Parathyroid adenoma (tissue), 2 donors: ENCODE data around the gene ZNF618.

Experiments
- H2AFZ ChIP-seq: fragments of 300-600 bp; sonication (generic); one replicate; pipeline ENCODE4 v1.7.0; 2017; ENCODE audit warnings: antibody characterized with exemption, mild to moderate bottlenecking
- H3K27ac ChIP-seq: fragments of 300-600 bp; sonication (generic); one replicate; pipeline ENCODE4 v1.7.0; 2017
- H3K27me3 ChIP-seq: fragments of 300-600 bp; sonication (generic); one replicate; pipeline ENCODE4 v1.7.0; 2017; ENCODE audit warnings: low read length; ENCODE audit not compliant: control insufficient read depth, insufficient read depth
- H3K36me3 ChIP-seq: fragments of 300-600 bp; sonication (generic); one replicate; pipeline ENCODE4 v1.7.0; 2017; ENCODE audit warnings: low read length; ENCODE audit not compliant: control insufficient read depth, insufficient read depth
- H3K4me1 ChIP-seq: fragments of 300-600 bp; sonication (generic); one replicate; pipeline ENCODE4 v1.7.0; 2017; ENCODE audit warnings: control low read depth
- H3K4me2 ChIP-seq: fragments of 300-600 bp; sonication (generic); one replicate; pipeline ENCODE4 v1.7.0; 2017; ENCODE audit warnings: low read length
- H3K4me3 ChIP-seq: fragments of 300-600 bp; sonication (generic); one replicate; pipeline ENCODE4 v1.7.0; 2017; ENCODE audit warnings: low read depth, low read length
- H3K79me2 ChIP-seq: fragments of 300-600 bp; sonication (generic); one replicate; pipeline ENCODE4 v1.7.0; 2017; ENCODE audit warnings: control low read depth
- H3K9ac ChIP-seq: fragments of 300-600 bp; sonication (generic); one replicate; pipeline ENCODE4 v1.7.0; 2017; ENCODE audit warnings: mild to moderate bottlenecking
- H3K9me3 ChIP-seq: fragments of 300-600 bp; sonication (generic); one replicate; pipeline ENCODE4 v1.7.0; 2017; ENCODE audit warnings: low read length; ENCODE audit not compliant: control insufficient read depth
- CTCF ChIP-seq: fragments of 300-600 bp; sonication (generic); IDR thresholded peaks from one replicate; pipeline ENCODE4 v1.7.0; 2017; ENCODE audit warnings: antibody characterized with exemption, mild to moderate bottlenecking
- donor health status: primary hyperparathyroidism.

The ZNF618 gene, protein sequence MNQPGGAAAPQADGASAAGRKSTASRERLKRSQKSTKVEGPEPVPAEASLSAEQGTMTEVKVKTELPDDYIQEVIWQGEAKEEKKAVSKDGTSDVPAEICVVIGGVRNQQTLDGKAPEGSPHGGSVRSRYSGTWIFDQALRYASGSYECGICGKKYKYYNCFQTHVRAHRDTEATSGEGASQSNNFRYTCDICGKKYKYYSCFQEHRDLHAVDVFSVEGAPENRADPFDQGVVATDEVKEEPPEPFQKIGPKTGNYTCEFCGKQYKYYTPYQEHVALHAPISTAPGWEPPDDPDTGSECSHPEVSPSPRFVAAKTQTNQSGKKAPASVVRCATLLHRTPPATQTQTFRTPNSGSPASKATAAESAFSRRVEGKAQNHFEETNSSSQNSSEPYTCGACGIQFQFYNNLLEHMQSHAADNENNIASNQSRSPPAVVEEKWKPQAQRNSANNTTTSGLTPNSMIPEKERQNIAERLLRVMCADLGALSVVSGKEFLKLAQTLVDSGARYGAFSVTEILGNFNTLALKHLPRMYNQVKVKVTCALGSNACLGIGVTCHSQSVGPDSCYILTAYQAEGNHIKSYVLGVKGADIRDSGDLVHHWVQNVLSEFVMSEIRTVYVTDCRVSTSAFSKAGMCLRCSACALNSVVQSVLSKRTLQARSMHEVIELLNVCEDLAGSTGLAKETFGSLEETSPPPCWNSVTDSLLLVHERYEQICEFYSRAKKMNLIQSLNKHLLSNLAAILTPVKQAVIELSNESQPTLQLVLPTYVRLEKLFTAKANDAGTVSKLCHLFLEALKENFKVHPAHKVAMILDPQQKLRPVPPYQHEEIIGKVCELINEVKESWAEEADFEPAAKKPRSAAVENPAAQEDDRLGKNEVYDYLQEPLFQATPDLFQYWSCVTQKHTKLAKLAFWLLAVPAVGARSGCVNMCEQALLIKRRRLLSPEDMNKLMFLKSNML

GRCh38 chr9:113876151-113876992 lies at the start of gene ZNF618:
Gene ZNF618, plus strand, starts transcription at chr9:113876309. Its CDS starts 72 bp downstream, at chr9:113876381.
- TF ChIP-seq CTCF = peak; percentile 27
- H3K27me3 ChIP-seq = no peaks in the 10 kb centered on the region
- H2AFZ ChIP-seq = peak within 1 kb of the TSS; percentile 77
- no peaks in the 10 kb centered on the region for H3K4me1 ChIP-seq
- peaks cover 8% of the 10 kb centered on the region for H3K79me2 ChIP-seq
- H3K9me3 ChIP-seq = no peaks in the 10 kb centered on the region
- H3K9ac ChIP-seq = peak within 1 kb of the TSS; percentile 21
- peak within 1 kb of the TSS; percentile 77 for H3K4me2 ChIP-seq
- peak within 1 kb of the TSS; percentile 77 for H3K4me3 ChIP-seq
- no peaks in the 10 kb centered on the region for H3K36me3 ChIP-seq
- no peak within 1 kb of the TSS for H3K27ac ChIP-seq

DNA sequence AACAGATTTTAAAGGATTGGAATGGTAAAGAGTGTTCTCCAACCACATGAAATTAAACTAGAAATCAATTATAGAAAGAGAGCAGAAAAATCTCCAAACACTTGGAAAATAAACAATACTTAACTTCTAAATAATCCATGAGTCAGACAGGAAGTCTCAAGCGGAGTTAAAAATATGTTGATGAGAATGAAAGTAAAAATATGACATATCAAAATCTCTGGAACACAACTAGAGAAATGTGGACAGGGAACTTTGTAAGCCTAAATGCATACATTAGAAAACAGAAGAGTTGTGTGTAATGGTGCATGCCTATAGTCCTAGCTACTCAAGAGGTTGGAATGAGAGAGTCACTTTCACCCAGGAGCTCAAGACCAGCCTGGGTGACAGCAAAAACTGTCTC lies 47.9 kb upstream of the ZNF618 start:
- no peak for TF ChIP-seq CTCF
- Histone ChIP-seq H2AFZ (no peak overlapping the region), H3K9me3 (peaks cover 4% of the 10 kb centered on the region), H3K4me3 (no peak overlapping the region), H3K9ac (no peak overlapping the region), H3K27ac (no peak overlapping the region), H3K36me3 (no peaks in the 10 kb centered on the region), H3K27me3 (no peaks in the 10 kb centered on the region), H3K79me2 (no peaks in the 10 kb centered on the region), H3K4me1 (no peaks in the 10 kb centered on the region), H3K4me2 (no peak overlapping the region)

DNA sequence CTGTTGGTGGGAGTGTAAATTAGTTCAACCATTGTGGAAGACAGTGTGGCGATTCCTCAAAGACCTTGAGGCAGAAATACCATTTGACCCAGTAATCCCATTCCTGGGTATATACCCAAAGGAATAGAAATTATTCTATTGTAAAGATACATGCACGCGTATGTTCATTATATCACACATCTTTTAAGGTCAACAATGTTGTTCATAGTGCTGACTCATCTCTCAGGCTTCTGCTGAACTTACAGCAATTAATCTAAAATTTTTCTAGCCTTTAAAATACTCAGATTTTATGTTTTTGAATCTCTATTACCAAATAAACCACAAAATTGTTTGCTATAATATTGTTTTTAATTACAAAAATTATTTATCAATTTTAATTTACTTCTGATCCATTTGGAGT lies 38.8 kb upstream of the ZNF618 start:
- Histone ChIP-seq H3K4me3 (no peak overlapping the region), H3K9me3 (no peaks in the 10 kb centered on the region), H3K79me2 (no peaks in the 10 kb centered on the region), H3K27me3 (no peaks in the 10 kb centered on the region), H3K4me2 (no peak overlapping the region), H3K4me1 (no peaks in the 10 kb centered on the region), H2AFZ (no peak overlapping the region), H3K36me3 (no peaks in the 10 kb centered on the region), H3K27ac (no peak overlapping the region), H3K9ac (no peak overlapping the region)
- no peak for TF ChIP-seq CTCF

- H3K9ac ChIP-seq = no peak overlapping the region
- H3K4me1 ChIP-seq = no peaks in the 10 kb centered on the region
- no peak for TF ChIP-seq CTCF
- H3K27me3 ChIP-seq = no peaks in the 10 kb centered on the region
- H3K9me3 ChIP-seq = no peaks in the 10 kb centered on the region
- H3K79me2 ChIP-seq = no peaks in the 10 kb centered on the region
- no peak overlapping the region for H3K27ac ChIP-seq
- H3K36me3 ChIP-seq = no peaks in the 10 kb centered on the region
- H3K4me2 ChIP-seq = no peak overlapping the region
- H3K4me3 ChIP-seq = no peak overlapping the region
- H2AFZ ChIP-seq = no peak overlapping the region
Observed at GRCh38 chr9:113842086-113842485, 34.0 kb upstream of the ZNF618 start.
